ENCODE measurements around the gene AKIRIN1. TPM values are rescaled to one million over a fixed set of nuclear protein-coding genes. Genes with fewer than 3 reads are reported as not detected.
"Not testable (repeated sequence)": the region's sequence is repeated elsewhere in the genome, so short reads cannot be mapped to it uniquely, and the experiment has no call there.

AKIRIN1 gene
- polyA plus RNA-seq, 1 donor, result 37.3 TPM

DNA sequence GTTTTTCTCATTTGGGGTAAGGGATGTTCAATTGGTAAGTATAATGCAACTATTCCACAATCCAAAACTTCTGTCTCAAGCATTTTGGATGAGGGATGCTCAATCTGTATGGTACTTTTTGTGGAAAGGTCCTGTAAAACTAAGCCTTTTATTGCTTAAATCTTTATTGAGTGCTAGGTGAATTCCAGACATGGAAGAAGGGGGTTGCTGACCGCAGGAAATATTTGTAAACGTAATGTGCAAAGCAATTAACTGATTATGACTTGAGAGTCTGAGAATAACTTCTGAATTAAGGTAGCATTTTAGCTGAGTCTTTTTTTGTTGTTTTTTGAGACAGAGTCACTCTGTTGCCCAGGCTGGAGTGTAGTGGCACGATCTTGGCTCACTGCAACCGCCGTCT is 3.1 kb downstream of the AKIRIN1 start:
- DNase-seq (ENCODE audit: low read depth), result no peak

DNA sequence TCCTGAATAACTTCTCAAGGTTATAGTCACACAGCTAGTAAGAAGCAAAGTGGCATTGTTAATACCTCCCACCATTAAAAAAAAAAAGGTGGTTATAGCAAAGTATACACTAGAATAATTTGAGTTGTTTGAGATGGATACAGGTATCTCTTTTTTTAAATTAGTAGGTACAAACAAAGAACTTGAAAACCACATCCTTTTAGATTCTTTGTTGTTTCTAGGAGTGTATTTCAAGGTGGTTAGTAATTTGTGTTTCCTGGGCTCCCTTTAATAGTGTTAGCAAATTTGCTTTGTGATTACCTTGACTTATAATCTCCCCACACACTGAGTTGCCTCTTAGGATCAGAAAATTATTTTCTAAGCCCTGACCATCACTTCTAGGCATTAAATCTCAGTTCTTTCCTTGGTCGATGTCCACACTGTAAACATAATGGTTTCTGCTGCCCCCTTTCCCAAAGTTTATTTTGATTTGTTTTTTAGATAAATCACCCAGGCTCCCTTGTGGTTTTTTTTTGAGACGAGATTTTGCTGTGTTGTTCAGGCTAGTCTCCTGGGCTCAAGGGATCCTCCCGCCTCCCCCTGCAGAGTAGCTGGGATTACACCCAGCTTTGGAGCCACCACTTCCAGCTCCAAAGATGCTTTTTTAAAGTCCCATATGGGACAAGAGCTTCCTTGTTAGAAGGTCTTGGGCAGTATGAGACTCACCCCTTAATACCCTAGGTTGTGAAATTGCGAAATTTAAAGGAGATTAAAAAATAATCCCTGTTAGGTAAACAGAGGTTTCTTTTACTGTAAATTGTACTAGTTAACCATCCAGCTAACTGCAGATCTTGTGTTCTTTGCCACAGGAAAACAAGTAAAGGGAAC is 6.2 kb downstream of the AKIRIN1 start:
- DNase-seq (ENCODE audit: low read depth), result no peak

DNA sequence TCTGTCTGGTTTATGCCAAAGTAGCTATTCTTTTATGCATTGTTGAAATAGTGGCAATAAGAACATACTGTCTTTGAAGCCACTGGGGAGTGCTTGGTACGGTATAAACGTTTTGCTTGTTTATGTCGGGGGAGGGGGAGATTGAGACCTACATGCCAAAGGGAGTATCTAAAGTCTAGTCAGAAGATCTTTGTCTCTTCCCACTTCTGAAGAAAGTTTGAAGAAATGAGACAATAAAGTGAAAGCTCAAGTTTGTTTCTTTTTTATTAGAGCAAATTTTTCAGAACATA is 6.8 kb downstream of the AKIRIN1 start:
- no peak for DNase-seq (ENCODE audit: low read depth)

DNA sequence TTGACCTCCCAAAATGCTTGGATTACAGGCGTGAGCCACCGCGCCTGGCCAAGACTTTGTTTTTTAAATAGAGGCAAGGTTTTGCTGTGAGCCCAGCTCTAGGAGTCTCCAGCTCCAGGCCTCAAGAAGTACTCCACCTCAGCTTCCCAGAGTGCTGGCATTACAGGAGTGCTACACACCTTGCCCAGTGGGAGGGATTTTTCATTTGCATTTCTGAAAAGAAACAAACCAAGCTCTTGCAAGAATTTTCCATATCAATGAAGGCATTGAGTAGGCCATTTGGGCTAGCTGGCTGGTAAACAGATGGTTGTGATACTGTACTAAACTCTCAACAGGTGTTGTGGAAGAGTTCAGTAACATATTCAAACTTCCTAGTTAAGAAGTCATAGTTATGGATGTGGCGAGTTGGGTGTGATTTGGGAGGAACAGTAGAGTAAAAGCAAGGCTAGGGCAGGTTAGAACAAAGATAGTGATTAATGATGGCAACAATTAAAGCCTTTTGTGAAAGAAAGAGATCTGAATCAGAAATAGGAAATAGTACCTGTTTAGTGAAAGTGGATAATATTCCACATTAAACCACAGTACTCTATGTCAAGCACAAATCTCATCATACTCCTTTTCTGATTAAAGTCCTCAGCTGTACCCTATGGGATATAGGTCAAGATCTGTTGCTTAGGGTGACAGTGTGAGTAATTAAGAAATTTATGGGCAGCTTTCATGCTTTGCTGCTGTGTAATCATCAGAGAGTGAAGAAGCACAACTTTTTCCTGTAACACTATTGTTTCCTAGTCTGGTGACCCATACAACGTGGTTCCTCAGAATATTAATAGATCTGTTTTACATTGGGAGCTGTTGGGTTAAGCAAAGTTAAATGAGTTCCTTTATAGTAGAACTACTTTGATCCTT is 10.7 kb downstream of the AKIRIN1 start:
- DNase-seq (ENCODE audit: low read depth), result no peak

DNA sequence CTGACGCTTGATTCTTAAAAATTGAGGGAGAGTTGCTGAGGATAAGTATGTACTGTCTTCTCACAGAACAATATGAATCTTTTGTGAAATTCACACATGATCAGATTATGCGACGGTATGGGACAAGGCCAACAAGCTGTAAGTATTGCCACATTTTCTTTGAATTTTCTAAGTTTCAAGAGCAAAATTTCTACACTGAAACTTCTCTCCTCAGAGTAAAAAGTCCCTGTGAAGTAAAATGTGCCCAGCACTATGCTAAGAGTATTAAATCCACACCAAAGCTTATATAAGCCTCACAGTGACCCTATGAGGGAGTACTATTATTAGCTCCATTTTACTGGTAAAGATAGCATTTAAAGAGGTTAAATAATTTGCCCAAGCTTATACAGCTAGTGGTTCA is 12.2 kb downstream of the AKIRIN1 start:
- no peak for DNase-seq (ENCODE audit: low read depth)

DNA sequence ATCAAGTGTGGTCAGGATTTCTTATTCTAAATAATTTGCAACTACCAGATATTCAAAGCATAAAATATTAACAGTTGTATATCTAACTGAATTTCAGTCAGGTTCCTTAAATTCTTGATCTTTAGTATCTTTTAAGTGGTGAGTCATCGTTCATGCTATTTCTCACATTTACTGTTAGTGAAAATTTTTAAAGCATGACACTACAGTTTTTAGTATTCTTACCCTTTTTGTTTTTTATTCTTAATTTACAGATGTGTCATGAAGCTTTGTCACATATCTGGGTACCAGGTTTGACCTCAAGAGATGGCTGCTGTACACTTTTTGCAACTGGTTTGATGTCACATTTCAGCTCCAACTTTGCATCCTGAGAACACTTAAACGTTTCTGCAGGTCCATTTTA is 12.7 kb downstream of the AKIRIN1 start:
- no peak for DNase-seq (ENCODE audit: low read depth)

DNA sequence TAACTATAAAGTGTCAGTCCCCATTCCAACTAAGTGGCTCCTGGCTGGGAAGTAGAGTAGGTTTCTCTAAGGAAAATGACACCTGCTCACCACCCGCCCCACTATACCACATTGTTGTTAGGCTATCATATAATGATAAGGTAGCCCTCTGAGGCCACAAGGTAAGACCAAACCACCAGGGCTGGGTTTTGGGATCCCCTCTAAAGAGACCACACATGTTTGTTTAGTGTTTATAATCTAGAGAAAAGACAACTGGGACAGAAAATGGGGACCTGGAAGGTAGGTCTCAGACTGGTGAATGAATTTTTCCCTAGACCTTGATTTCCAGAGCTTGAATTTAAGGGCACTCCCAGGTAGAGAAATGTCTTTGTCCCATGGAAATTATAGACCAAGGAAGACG is 15.2 kb downstream of the AKIRIN1 start:
- DNase-seq (ENCODE audit: low read depth), result no peak

DNA sequence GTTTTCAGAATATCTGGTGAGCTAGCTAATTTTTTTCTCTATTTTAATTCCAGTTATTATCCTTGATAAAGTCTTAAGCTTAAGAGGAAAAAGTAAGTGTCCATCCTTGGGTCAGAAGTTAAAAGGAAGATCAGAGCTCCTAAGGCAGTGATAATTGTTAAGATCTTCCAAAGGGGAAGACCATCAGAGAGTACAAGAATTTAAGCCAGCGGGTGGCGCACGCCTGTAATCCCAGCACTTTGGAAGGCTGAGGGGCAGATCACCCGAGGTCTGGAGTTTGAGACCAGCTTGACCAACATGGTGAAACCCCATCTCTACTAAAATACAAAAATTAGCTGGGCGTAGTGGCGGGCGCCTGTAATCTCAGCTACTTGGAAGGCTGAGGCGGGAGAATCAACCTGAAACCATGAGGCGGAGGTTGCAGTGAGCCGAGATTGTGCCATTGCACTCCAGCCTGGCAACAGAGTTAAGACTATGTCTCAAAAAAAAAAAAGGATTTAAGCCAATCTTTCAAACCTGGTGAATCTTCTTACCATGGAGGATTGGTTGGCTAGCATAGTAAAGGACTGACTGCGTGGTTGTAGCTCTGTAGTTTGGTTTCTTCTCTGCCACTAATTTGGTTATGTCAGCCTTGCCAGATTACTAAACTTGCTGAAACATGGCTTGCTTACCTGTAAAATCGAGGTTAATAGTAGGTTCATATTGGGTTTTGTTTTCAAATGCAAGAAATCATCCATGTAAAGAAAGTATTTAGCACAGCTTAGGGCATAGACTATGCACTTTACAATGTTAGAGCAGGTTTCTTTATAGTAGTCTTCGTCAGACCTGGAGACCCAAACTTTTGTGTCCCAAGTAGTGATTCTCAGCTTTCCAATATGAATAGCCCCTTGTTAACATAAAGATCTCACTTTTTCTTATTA is 15.9 kb downstream of the AKIRIN1 start:
- no peak for DNase-seq (ENCODE audit: low read depth)

DNA sequence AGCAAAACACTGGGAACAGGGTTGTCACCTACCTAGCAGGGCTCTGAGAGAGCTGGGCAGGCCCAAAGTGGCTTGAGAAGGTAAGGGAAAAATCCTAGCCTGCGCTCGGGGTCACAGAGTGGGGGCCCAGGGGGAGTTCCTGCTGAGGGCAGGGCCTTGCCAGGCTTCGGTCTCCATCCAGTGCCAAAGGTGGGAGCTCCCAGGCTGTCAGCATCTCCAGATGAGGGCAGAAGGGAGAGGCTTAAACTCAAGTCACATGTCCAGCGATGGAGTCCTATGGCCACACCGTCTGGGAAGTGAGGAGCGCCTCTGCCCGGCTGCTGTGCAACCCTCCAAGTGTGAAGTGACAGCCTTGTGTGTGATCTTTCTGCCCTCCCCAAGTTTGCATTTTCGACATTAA is 23.9 kb downstream of the AKIRIN1 start:
- not testable (repeated sequence) for DNase-seq (ENCODE audit: low read depth)

DNA sequence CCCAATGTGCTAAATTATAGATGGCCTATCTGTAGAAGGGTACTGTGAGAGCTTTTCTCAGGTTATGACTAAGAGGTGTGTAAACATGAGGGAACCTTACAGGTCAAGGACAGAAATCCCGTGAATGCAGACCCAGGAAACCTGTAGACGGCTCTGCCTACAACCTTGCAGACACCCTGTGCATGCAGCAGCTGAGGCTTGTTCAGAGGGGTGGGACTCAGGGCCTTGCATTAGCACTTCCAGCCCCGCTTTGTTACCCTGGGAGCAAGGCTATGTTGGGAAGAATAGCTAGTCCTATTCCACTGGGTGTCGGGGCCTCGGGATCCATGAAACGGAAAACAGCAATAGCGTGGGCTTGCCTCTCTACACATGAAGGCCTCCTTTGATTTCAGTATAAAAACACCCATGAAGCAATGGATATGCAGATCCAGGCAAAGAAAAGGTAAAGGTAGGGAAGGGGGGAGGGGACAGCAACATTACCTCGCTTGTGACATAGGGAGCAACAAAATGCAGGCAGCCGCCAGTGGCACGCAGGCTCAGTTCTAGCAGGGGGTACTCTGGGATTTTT is 25.6 kb downstream of the AKIRIN1 start:
- no peak for DNase-seq (ENCODE audit: low read depth)

DNA sequence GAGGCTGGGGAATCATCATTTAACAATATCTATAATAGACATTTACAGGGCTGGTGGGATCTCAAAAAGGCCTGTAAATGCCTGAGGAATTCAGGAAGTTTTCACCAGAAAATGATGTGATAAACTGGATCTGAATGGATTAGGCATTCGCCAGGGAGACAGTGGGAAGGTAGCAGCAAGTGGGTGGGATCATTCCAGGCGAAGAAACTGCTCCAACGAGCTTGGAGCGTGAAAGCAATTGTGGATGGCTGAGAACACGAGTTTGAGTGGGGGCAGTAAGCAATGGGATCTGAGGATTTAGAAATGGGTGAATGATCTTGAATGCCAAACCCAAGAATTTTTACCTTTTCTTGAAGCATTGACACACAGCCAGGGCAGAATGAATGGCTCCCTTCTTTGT is 26.2 kb downstream of the AKIRIN1 start:
- no peak for DNase-seq (ENCODE audit: low read depth)

DNA sequence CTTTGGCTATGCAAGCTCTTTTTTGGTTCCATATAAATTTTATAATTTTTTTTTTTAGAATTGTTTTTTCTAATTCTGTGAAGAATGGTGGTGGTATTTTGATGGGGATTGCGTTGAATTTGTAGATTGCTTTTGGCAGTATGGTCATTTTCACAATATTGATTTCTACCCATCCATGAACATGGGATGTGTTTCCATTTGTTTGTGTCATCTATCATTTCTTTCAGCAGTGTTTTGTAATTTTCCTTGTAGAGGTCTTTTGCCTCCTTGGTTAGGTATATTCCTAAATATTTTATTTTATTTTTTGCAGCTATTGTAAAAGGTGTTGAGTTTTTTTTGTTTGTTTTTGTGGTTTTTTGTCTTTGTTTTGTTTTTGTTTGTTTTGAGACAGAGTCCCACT is 29.4 kb downstream of the AKIRIN1 start:
- not testable (repeated sequence) for DNase-seq (ENCODE audit: low read depth)

DNA sequence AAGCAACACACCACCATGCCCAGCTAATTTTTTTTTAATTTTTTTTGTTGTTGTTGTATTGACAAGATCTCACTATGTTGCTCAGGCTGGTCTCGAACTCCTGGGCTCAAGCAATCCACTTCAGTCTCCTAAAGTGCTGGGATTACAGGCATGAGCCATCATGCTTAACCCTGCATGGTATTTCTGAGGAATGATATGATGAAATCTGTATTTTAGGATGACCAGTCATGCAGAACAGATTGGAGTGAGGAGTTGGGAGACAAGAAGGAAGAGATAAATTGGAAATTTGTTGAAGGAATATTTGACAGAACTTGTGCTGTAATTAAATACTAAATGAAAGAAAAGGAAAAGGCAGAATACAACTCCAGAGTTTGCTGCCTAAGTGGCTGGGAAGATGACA is 30.4 kb downstream of the AKIRIN1 start:
- no peak for DNase-seq (ENCODE audit: low read depth)

DNA sequence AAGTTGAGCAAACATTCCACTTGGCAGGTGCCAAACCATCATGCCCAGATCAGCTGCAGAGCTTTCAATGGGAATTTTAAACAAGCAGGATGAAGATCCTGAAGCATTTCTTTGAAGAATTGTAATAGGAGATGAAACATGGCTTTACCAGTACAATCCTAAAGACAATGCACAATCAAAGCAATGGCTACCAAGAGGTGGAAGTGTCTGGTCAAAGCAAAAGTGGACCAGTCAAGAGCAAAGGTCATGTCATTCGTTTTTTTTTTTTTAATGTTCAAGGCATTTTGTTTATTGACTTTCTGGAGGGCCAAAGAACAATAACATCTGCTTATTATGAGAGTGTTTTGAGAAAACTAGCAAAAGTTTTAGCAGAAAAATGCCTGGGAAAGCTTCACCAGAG is 32.1 kb downstream of the AKIRIN1 start:
- DNase-seq (ENCODE audit: low read depth), result no peak

DNA sequence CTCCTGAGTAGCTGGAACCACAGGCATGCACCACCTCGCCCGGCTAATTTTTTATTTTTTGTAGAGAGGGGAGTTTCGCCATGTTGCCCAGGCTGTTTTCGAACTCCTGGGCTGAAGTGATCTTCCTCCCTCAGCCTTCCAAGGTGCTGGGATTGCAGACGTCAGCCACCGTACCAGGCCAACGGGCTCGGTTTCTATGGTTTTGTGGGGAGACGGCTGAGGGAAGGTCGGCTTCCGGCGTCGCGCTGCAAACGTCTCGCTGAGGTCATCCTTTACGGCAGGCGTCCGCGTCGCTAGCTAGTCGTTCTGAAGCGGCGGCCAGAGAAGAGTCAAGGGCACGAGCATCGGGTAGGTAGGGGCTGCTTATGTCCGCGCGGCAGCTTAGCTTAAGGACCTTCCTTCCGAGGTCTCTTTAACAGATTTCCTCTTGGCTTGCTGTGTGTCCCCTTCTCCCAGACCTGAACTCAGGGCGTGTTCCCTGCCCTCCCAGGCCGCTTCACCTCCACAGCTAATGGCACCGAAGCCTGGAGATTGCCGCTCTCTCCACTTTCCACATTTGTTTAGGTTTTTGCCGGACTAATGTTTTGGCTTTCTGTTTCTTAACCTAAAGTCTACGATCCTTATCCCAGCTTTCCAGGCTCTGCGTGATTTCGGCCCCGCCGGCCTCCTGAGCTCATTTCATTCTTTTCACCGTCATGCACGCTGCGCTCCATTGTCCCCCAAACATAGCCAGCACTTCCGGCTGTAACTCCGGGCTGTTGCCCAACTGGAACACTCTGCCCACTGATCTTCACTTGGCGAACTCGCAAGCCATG is 35.2 kb downstream of the AKIRIN1 start, which contains the start of gene NDUFS5:
Gene NDUFS5, plus strand, starts transcription at position 300 of the 815 bp plus-strand sequence. CDS start 2,375 bp downstream, outside the sequence.
- DNase-seq (ENCODE audit: low read depth), result peak; percentile 80

DNA sequence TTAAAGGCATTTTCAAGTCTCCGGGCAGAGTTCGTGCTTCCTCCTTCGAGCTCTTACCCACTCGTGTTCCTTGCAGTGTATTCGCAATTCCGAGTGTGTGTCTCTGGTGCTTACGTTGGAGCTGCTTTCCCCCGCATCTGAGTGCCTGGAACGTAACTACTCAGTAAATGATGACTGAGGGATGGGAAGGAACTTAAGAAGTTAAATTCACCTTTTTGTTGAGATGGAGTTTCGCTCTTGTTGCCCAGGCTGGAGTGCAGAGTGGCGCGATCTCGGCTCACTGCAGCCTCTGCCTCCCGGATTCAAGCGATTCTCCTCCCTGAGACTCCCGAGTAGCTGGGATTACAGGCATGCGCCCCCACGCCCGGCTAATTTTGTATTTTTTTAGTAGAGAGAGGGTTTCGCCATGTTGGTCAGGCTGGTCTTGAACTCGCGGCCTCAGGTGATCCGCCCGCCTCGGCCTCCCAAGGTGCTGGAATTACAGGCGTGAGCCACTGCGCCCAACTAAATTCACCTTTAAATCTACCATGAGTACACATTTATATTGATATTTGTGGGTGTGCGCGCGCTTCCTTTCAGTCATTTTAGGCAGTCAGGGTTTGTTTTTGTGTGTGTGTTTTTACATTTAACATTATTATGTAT is 35.9 kb downstream of the AKIRIN1 start:
- peak; percentile 1 for DNase-seq (ENCODE audit: low read depth)

DNA sequence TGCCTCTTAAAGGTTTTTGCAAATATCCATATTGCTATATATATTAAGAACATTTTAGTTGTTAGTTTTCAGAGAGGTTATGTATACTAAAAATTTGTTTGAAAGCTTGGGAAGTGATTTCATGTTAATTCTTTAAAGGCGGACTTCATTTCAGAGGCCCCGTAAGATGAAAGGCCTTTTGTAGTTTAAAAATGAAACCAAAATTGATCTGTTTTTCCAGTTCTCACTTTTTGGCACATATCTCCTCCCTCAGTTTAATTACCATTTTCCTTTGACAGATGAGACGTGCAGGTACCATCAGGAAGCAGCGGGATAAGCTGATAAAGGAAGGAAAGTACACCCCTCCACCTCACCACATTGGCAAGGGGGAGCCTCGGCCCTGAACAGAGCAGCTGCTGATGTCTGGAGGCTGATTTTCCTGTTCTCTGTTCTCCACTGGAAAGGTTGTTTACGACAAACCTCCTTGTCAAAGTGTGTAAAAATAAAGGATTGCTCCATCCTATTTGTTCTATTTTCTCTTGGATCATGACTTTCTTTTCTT is 43.1 kb downstream of the AKIRIN1 start:
- DNase-seq (ENCODE audit: low read depth), result no peak

DNA sequence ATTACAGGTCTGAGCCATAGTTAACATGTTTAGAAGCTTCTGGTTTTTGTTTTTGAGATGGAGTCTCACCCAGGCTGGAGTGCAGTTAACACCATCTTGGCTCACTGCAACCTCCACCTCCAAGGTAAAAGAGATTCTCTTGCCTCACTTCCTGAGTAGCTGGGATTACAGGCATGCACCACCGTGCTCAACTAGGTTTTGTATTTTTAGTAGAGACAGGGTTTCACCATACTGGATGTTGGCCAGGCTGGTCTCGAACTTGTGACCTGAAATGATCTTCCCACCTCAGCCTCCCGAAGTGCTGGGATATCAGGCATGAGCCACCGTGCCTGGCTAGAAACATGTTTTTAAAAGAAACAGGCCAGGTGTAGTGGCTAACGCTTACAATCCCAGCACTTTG is 45.6 kb downstream of the AKIRIN1 start:
- no peak for DNase-seq (ENCODE audit: low read depth)

DNA sequence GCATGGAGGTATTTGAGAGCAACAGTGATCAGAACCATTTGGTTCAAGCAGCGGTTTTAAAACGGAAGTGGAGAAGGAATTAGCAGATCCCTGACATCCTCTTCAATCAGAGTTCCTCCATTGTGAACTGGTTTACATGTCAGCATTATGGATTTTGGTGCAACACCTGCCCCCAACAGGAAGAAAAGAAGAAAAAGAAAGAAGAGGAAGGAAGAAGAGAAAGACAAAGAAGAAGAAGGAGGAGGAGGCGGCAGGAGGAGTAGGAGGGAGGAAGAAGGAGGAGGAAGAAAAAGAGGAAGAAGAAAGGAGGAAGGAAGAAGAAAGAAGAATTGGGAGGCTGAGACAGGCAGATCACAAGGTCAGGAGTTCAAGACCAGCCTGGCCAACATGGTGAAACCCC is 52.4 kb downstream of the AKIRIN1 start:
- no peak for DNase-seq (ENCODE audit: low read depth)

DNA sequence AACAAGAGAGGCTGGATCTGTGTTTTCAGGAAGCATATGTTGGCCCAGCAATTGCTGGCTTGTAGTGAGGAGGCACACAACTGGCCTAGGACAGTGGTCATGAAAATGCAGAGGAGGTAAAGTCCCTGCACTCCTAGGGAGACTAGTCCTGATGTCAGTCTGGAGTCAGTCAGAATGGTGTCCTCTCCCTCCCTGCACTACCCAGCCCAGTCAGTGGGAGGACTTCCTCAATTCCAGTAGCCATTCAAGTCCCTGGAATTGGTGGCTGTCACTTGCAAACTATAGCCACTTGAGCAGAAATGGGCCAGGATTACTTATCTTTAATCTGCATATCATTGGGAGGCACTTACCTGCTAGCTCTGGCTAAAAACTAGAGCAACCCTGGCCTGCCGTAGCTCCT is 53.7 kb downstream of the AKIRIN1 start:
- DNase-seq (ENCODE audit: low read depth), result no peak
